ENCODE results near the gene ST6GALNAC1. TPM values are rescaled to one million over a fixed set of nuclear protein-coding genes. Genes with fewer than 3 reads are reported as not detected.

The ST6GALNAC1 gene
- total RNA-seq, 1 donor from 2014 or later = 6.6 TPM

- H3K9me3 Mint-ChIP-seq (ENCODE audit: low read depth) = no peaks in the 10 kb centered on the region
- no peaks in the 10 kb centered on the region for H3K27me3 Mint-ChIP-seq
- peaks cover 16% of the 10 kb centered on the region for H3K4me1 Mint-ChIP-seq (ENCODE audit: low read depth)
- no peak for TF ChIP-seq CTCF (IDR thresholded peaks at IDR 0.05; ENCODE audit: unreplicated experiment)
- peak overlapping the region; percentile 10 for H3K27ac Mint-ChIP-seq
- H3K36me3 Mint-ChIP-seq (ENCODE audit: insufficient read depth) = peaks cover 3% of the 10 kb centered on the region
- H3K4me3 Mint-ChIP-seq (ENCODE audit: low read depth) = peak overlapping the region; percentile 51
- DNase-seq (ENCODE audit: low spot score, unreplicated experiment) = no peak
Observed at GRCh38 chr17:76673729-76674128, 30.2 kb upstream of the ST6GALNAC1 start.

GRCh38 chr17:76672892-76673291, 29.3 kb upstream of the ST6GALNAC1 start:
- no peak for DNase-seq (ENCODE audit: low spot score, unreplicated experiment)
- H3K27ac Mint-ChIP-seq = no peak overlapping the region
- H3K4me1 Mint-ChIP-seq (ENCODE audit: low read depth) = peaks cover 16% of the 10 kb centered on the region
- peaks cover 3% of the 10 kb centered on the region for H3K36me3 Mint-ChIP-seq (ENCODE audit: insufficient read depth)
- no peak for TF ChIP-seq CTCF (IDR thresholded peaks at IDR 0.05; ENCODE audit: unreplicated experiment)
- peak overlapping the region; percentile 88 for H3K4me3 Mint-ChIP-seq (ENCODE audit: low read depth)
- H3K9me3 Mint-ChIP-seq (ENCODE audit: low read depth) = no peaks in the 10 kb centered on the region
- no peaks in the 10 kb centered on the region for H3K27me3 Mint-ChIP-seq

- peak overlapping the region; percentile 88 for H3K4me3 Mint-ChIP-seq (ENCODE audit: low read depth)
- DNase-seq (ENCODE audit: low spot score, unreplicated experiment) = no peak
Observed at GRCh38 chr17:76672270-76672851, 28.8 kb upstream of the ST6GALNAC1 start.

GRCh38 chr17:76671912-76672262, 28.3 kb upstream of the ST6GALNAC1 start:
- peak overlapping the region; percentile 97 for H3K27ac Mint-ChIP-seq
- peaks cover 16% of the 10 kb centered on the region for H3K4me1 Mint-ChIP-seq (ENCODE audit: low read depth)
- DNase-seq (ENCODE audit: low spot score, unreplicated experiment) = no peak
- H3K36me3 Mint-ChIP-seq (ENCODE audit: insufficient read depth) = peaks cover 3% of the 10 kb centered on the region
- peak overlapping the region; percentile 88 for H3K4me3 Mint-ChIP-seq (ENCODE audit: low read depth)
- no peak for TF ChIP-seq CTCF (IDR thresholded peaks at IDR 0.05; ENCODE audit: unreplicated experiment)
- no peaks in the 10 kb centered on the region for H3K27me3 Mint-ChIP-seq
- H3K9me3 Mint-ChIP-seq (ENCODE audit: low read depth) = no peaks in the 10 kb centered on the region

More at GRCh38 chr17:76672270-76672851, 28.8 kb upstream of the ST6GALNAC1 start:
- H3K36me3 Mint-ChIP-seq (ENCODE audit: insufficient read depth) = peaks cover 3% of the 10 kb centered on the region
- peaks cover 16% of the 10 kb centered on the region for H3K4me1 Mint-ChIP-seq (ENCODE audit: low read depth)
- H3K27ac Mint-ChIP-seq = peak overlapping the region; percentile 97
- H3K27me3 Mint-ChIP-seq = no peaks in the 10 kb centered on the region
- TF ChIP-seq CTCF (IDR thresholded peaks at IDR 0.05; ENCODE audit: unreplicated experiment) = no peak
- no peaks in the 10 kb centered on the region for H3K9me3 Mint-ChIP-seq (ENCODE audit: low read depth)

- TF ChIP-seq CTCF (IDR thresholded peaks at IDR 0.05; ENCODE audit: unreplicated experiment) = peak; percentile 17
- Mint-ChIP-seq H3K4me1 (ENCODE audit: low read depth) (peaks cover 16% of the 10 kb centered on the region), H3K27ac (peak overlapping the region; percentile 97), H3K36me3 (ENCODE audit: insufficient read depth) (peaks cover 3% of the 10 kb centered on the region), H3K9me3 (ENCODE audit: low read depth) (no peaks in the 10 kb centered on the region), H3K4me3 (ENCODE audit: low read depth) (peak overlapping the region; percentile 88), H3K27me3 (no peaks in the 10 kb centered on the region)
- DNase-seq (ENCODE audit: low spot score, unreplicated experiment) = peak; percentile 98
Observed at GRCh38 chr17:76671123-76671911, 27.8 kb upstream of the ST6GALNAC1 start.
